ENCODE results near the gene DNTT.

DNTT gene

GRCh38 chr10:96376483-96376882 lies 72.2 kb downstream of the DNTT start:
- H3K4me3 ChIP-seq (ENCODE audit: low read depth, low read length), result no peak overlapping the region
- DNase-seq (ENCODE audit: low read depth), result no peak
- no peak for TF ChIP-seq POLR2A (IDR thresholded peaks at IDR 0.05; ENCODE audit: extremely low read depth, insufficient read length)
- TF ChIP-seq, protein P1, sequence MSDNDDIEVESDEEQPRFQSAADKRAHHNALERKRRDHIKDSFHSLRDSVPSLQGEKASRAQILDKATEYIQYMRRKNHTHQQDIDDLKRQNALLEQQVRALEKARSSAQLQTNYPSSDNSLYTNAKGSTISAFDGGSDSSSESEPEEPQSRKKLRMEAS (IDR thresholded peaks at IDR 0.05; ENCODE audit: low read depth, low read length), result no peak
- no peak for TF ChIP-seq MYC (IDR thresholded peaks at IDR 0.05; ENCODE audit: low read depth, low read length)
- TF ChIP-seq CTCF (IDR thresholded peaks at IDR 0.05; ENCODE audit: low read depth, low read length), result no peak

GRCh38 chr10:96377816-96378294 lies 73.6 kb downstream of the DNTT start:
- DNase-seq (ENCODE audit: low read depth), result peak; percentile 23
- TF ChIP-seq MYC (IDR thresholded peaks at IDR 0.05; ENCODE audit: low read depth, low read length) (no peak), CTCF (IDR thresholded peaks at IDR 0.05; ENCODE audit: low read depth, low read length) (no peak), POLR2A (IDR thresholded peaks at IDR 0.05; ENCODE audit: extremely low read depth, insufficient read length) (no peak)
- TF ChIP-seq, protein P1 (IDR thresholded peaks at IDR 0.05; ENCODE audit: low read depth, low read length), result no peak

GRCh38 chr10:96378741-96379140 lies 74.5 kb downstream of the DNTT start:
- no peak for TF ChIP-seq MYC (IDR thresholded peaks at IDR 0.05; ENCODE audit: low read depth, low read length)
- no peak for TF ChIP-seq POLR2A (IDR thresholded peaks at IDR 0.05; ENCODE audit: extremely low read depth, insufficient read length)
- TF ChIP-seq, protein P1 (IDR thresholded peaks at IDR 0.05; ENCODE audit: low read depth, low read length), result no peak
- no peak for TF ChIP-seq CTCF (IDR thresholded peaks at IDR 0.05; ENCODE audit: low read depth, low read length)
- H3K4me3 ChIP-seq (ENCODE audit: low read depth, low read length), result no peak overlapping the region
- no peak for DNase-seq (ENCODE audit: low read depth)

More at GRCh38 chr10:96377816-96378294, 73.6 kb downstream of the DNTT start:
- H3K4me3 ChIP-seq (ENCODE audit: low read depth, low read length), result no peak overlapping the region

DNA sequence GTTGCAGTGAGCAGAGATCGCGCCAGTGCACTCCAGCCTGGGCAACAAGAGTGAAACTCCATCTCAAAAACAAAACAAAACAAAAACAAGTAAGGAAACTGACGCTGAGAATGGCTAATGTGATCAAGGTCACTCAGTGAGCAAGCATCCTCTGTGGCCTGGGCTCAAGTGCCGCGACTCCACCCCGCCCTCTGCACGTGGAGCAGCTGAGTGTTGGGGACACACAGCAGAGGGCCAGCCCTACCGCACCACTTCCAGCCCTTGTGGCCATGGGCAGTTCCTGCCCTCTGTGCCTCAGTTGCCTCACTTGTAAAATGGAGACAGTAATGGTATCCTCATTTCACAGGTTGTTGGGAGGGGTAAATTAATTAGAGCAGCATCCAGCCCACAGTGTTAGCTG lies 75.5 kb downstream of the DNTT start:
- H3K4me3 ChIP-seq (ENCODE audit: low read depth, low read length), result no peak overlapping the region
- TF ChIP-seq POLR2A (IDR thresholded peaks at IDR 0.05; ENCODE audit: extremely low read depth, insufficient read length), result no peak
- TF ChIP-seq, protein P1 (IDR thresholded peaks at IDR 0.05; ENCODE audit: low read depth, low read length), result no peak
- no peak for TF ChIP-seq MYC (IDR thresholded peaks at IDR 0.05; ENCODE audit: low read depth, low read length)
- TF ChIP-seq CTCF (IDR thresholded peaks at IDR 0.05; ENCODE audit: low read depth, low read length), result no peak
- DNase-seq (ENCODE audit: low read depth), result no peak

- TF ChIP-seq, protein P1 (IDR thresholded peaks at IDR 0.05; ENCODE audit: low read depth, low read length), result 0 out of 2 replicates have a peak, but pooled peaks have one; percentile 7
- TF ChIP-seq CTCF (IDR thresholded peaks at IDR 0.05; ENCODE audit: low read depth, low read length), result no peak
- DNase-seq (ENCODE audit: low read depth), result peak; percentile 97
- H3K4me3 ChIP-seq (ENCODE audit: low read depth, low read length), result no peak overlapping the region
These were observed 76.6 kb downstream of the DNTT start for GRCh38 chr10:96380821-96381220.

DNA sequence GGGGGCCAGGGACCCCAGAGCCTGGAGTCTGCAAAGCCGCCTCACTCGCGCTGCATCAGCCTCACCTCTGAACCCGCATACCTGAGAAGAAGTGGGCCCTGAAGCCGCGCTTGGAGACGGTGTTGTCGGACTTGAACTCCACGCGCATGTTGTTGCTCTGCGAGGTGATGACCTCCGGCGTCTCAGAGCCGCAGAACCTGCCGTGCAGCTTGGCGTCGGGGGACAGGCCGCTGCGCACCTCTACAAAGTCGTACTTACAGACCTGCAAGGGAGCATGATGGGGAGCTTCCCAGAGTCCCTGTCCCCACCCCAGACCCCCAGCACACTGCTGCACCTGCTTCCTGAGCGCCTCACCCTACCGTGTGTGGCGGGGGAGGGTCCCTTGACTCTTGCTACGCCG lies 80.3 kb downstream of the DNTT start:
- DNase-seq (ENCODE audit: low read depth), result no peak
- no peak for TF ChIP-seq CTCF (IDR thresholded peaks at IDR 0.05; ENCODE audit: low read depth, low read length)
- no peak for TF ChIP-seq MYC (IDR thresholded peaks at IDR 0.05; ENCODE audit: low read depth, low read length)
- TF ChIP-seq, protein P1 (IDR thresholded peaks at IDR 0.05; ENCODE audit: low read depth, low read length), result no peak
- no peak for TF ChIP-seq POLR2A (IDR thresholded peaks at IDR 0.05; ENCODE audit: extremely low read depth, insufficient read length)

More for the DNA sequence above, 80.3 kb downstream of the DNTT start:
- no peak overlapping the region for H3K4me3 ChIP-seq (ENCODE audit: low read depth, low read length)

Measured in NB4 (cell line).